GM19240 (cell line): ENCODE data around the gene PPP4R3A.
"Not testable (repeated sequence)": the region's sequence is repeated elsewhere in the genome, so short reads cannot be mapped to it uniquely, and the experiment has no call there.

ENCODE experiments used
- DNase-seq: peaks from one replicate; pipeline ENCODE4 v3.0.0; 2011; ENCODE audit warnings: low spot score; ENCODE audit not compliant: insufficient read length

The PPP4R3A gene

DNA sequence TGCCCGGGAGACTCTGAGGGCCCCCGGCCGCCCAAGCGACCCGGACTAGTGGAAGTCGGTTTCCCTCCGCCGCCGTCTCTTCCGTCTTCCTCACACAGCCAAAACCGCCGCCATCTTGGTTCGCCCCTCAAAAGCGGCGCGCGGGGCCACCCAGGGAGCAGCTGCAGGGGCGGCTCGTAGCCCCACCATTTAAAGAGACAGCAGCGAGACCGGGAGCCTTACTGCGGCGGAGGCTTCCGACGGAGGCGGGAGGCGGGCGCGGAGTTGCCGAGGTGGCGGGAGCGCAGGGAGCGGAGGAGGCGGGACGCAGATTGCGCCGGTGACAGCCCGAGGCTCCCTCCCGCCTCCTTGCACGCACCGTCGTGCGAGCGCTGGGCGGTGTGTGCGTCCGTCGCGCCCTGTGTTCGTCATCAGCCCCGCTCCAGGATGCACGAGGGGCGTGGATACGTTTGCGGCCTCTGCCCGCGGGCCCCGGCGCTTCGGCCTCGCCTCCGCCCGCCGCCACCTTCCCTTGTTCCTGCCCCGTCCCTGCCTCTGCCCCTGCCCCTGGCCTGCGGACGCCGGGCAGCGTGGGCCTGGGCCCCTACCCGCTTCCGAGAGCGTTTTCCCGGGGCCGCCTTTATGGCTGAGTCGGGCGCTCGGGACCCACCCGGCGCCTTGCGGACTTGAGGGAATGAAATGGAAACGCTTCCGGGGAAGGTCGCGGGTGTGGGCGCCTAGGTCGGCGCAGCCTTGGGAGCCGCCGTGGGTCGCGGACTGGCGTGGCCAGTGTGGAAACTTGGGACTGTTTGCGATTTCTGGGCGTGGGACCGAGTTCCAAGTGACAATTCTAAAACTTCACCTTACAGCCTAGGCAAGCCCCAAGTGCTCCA is at the start of gene PPP4R3A:
Gene PPP4R3A (minus strand): TSS at position 140 of the 872 bp plus-strand sequence. CDS start 663 bp downstream, outside the sequence.
- peak; percentile 90 for DNase-seq

DNA sequence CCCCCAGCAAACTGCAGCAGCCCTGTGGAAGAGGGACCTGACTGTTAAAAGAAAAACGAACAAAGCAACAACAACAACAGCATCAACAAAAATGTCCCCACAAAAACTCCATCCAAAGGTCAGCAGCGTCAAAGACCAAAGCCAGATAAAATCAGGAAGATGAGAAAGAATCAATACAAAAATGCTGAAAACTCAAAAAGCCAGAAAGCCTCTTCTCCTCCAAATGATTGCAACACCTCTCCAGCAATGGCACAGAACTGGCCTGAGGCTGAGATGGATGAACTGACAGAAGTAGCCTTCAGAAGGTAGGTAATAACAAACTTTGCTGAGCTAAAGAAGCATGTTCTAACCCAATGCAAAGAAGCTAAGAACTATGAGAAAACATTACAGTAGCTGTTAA is 45.4 kb upstream of the PPP4R3A start:
- no peak for DNase-seq

DNA sequence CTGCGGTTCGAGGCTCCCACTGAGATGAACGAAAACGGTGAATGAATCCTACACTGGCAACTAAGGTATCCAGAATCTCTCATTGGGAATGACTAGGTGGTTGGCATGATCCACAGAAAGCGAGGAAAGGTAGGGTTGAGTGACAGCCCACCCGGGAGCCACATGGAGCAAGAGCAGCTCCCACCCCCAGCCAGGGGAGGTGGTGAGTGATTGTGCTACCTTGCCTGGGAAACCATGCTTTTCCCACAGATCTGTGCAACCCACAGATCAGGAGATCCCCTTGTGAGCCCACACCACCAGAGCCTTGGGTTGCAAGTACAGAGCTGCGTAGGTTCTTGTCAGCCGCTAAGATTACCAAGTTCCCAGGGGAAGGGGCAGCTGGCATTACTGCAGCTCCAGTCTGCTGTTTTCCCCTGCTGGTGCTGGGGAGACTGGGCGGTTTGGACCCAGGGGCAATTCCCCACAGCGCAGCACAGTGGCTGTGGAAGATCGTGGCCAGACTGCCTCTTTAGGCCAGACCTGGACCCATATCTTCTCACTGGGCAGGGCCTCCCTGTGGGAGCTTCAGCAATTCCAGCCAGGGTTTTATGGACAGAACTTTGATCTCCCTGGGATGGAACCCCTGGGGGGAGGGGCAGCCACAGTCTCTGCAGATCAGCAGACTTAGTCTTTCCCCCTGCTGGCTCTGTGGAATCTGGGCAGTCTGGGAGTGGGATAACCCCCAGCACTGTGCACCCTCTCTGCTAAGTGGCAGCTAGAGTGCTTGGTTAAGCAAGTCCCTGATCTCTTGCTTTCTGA is 44.6 kb upstream of the PPP4R3A start:
- DNase-seq: no peak

DNA sequence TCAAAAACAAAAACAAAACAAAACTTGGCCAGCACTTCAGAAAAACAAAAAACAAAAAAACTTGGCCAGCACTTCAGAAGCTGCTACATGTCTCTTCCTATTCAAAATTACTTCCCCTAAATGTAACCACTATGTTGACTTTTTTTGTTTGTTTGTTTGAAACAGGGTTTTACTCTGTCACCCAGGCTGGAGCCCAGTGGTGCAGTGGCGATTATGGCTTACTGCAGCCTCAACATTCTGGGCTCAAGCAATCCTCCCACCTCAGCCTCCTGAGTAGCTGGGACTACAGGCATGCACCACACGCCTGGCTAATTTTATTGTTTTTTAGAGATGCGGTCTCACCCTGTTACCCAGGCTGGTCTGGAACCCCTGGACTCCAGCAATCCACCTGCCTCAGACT is 38.0 kb upstream of the PPP4R3A start:
- no peak for DNase-seq

DNA sequence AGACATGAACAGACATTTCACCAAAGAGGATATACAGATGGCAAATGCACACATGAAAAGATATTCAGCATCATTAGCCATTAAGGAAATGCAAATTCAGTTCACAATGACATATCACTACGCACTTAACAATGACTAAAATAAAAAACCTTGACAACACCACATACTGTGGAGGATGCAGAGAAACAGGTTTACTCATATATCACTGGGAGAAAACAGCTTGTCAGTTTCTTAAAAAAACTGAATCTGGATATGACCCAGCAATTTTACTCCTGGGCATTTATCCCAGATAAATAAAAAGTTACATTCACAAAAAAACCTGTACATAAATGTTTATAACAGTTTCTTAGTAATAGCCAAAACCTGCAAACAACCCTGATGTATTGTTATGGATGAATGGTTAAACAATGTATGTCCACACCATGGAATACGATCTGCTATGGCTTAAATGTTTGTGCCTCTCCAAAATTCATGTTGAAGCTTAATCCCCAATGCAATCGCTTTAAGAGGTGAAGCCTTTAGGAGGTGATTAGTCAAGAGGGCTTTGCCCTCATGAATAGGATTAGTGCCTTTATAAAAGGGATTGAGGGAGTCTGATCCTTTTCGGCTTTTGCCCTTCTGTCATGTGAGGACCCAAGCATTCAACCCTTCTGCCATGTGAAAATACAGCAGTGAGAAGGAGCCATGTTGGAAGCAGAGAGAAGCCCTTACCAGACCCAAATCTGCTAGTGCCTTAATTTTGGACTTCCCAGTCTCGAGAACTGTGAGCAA is 36.0 kb upstream of the PPP4R3A start:
- DNase-seq: no peak

DNA sequence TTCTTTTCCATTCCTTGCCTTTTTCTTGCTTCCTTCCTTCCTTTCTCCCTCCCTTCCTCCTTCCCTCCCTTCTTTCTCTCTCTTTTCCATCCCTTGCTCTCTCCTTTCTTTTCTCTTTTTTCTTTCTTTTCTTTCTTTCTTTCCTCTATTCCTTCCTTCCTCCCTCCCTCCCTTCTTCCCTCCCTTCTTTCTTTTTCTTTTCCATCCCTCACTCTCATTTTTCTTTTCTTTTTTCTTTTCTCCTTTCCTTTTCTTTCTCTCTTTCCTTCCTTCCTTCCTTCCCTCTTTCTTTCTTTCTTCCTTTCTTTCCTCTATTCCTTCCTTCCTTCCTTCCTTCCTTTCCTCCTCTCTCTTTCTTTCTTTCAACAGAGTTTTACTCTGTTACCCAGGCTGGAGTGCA is 35.1 kb upstream of the PPP4R3A start:
- no peak for DNase-seq

DNA sequence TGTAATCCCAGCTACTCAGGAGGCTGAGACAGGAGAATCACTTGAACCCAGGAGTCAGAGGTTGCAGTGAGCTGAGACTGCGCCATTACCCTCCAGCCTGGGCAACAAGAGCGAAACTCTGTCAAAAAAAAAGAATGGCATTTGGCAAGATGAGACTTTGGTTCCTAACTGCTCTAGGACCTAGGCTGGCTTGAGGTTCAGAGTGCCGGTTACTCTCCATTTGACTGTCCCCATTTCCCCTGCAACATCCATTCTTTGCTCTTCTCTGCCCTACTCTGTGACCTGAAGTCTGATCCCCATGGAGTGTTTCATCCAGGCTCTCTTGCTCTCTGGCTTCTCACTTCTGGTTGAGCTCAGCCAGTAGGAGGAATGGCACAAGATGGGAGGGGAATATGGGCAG is 26.2 kb upstream of the PPP4R3A start:
- DNase-seq: no peak

DNA sequence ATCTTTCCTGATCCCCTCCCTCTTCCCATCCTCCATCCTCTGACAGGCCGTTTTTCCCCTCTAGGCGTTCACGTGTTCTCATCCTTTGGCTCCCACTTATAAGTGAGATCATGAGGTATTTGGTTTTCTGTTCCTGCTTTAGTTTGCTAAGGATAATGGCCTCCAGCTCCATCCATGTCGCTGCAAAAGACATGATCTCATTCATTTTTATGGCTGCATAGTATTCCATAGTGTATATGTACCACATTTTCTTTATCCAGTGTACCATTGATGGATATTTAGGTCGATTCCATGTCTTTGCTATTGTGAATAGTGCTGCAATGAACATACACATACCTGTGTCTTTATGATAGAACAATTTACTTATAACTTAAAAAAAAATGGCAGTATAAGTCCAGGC is 23.9 kb upstream of the PPP4R3A start:
- not testable (repeated sequence) for DNase-seq

DNA sequence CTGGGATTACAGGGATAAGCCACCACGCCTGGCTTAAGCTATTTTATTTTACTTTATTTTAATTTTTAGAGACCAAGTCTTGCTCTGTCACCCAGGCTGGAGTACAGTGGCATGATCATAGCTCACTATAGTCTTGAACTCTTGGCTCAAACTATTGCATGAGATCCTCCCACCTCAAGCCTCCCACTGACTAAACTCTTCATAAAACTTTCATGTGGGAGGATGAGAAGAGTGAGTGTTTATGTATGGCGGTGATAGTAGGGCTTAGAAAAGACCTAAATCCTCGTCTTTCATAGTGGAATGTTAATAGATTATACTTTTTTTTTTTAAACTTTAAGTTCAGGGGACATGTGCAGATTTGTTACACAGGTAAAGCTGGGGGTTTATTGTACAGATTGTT is 23.5 kb upstream of the PPP4R3A start:
- DNase-seq: no peak

DNA sequence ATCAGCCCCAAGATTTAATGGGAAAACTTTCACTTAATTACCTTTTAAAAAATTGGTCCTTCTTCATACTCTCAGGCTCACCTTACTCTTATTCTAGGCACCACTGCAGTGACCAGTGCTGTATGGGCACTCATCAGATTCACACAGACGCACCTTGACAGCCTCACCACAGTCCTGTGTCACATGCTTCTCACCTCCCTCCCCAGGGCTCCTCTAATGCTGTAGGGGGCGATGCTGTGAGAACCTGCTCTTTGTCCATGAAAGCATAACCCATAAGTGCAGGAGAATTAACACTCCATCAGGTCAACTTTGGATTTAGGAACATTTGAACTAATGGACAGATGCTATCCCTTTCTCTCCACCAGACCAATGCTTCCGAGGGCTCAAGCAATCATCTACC is 13.9 kb upstream of the PPP4R3A start:
- no peak for DNase-seq

DNA sequence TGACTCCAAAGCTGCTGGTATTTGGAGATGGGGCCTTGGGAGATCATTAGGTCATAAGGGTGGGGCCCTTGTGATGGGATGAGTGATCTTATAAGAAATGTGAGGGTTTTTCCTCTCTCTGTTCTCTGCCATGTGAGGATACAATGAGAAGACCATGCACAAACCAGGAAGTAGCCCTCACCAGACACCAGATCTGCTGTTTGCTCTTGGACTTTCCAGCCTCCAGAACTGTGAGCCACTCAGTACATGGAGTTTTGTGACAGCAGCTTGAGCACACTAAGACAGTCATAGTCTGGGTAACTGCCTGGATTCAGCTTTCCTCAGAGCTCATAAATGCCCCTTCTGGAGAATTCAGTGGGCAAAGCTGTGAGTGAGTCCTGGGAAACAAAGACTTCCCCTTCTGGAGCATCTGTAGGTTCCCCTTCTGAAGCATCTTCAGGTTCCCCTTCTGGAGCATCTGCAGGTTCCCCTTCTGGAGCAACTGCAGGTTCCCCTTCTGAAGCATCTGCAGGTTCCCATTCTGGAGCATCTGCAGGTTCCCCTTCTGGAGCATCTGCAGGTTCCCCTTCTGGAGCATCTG is 11.0 kb upstream of the PPP4R3A start:
- no peak for DNase-seq

DNA sequence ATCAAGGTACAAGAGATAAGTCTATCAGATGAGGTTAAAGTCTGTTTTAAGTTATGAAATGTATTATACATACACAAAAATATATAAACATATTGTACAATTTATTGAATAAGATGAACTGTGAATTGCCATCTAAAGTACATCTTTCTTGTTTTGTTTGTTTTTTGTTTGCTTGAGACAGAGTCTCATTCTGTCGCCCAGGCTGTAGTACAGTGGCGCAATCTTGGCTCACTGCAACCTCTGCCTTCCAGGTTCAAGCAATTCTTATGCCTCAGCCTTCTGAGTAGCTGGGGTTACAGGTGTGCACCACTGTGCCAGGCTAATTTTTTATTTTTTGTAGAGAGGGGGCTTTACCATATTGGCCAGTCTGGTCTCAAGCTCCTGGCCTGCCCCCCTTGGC is 10.0 kb upstream of the PPP4R3A start:
- no peak for DNase-seq

DNA sequence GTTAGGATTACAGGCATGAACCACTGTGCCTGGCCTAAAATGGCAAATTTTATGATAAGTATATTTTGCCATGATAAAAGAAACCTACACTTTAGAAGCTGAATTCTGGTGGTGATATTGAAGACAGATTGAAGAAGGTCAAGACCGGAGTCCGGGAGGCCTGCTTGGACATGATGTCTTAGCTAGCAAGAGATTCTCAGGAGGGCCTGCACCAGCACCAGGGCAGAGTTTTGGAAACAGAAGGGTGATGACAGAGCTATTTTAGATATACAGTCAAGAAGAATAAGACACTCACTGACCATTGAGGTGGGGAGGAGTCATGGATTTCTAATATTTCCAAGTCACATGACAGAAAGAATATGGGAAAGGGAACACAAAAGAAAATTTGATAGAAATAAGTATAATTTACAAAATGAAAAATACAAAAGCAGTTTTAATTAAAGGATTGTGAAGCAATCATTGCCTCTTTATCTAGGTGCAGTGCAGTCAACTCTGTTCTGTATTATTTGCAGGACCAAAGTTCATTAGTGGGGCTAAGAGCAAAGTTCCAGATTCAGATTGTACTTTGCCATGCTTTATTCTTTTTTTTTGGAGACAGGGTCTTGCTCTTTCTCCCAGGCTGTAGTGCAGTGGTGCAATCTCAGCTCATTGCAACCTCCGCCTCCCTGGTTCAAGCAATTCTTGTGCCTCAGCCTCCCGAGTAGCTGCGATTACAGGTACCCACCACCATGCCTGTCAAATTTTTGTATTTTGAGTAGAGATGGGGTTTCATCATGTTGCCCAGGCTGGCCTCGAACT is 9.3 kb upstream of the PPP4R3A start:
- DNase-seq: no peak

DNA sequence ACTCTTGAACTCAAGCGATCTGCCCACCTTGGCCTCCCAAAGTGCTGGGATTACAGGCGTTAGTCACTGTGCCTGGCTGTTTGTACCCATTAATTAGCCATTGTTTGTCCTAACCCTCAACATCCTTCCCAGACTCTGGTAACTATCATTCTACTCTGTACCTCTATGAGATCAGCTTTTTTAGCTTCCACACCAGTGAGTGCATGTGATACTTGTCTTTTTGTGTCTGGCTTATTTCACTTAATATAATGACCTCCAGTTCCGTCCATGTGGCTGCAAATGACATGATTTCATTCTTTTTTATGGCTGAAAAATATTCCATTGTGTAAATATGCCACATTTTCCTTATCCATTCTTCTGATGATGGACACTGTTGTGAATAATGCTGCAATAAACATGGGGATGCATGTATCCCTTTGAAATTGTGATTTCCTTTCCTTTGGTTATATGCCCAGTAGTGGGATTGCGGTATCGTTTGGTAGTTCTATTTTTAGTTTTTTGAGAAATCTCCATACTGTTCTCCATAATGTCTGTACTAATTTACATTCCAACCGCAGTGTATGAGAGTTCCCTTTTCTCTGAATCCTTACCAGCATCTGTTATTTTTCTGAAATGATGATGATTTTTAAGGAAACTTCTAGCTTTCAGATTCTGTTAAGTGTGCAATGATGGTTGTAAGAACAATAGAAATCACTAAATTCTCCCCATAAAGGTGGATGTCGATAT is 6.7 kb upstream of the PPP4R3A start:
- no peak for DNase-seq

DNA sequence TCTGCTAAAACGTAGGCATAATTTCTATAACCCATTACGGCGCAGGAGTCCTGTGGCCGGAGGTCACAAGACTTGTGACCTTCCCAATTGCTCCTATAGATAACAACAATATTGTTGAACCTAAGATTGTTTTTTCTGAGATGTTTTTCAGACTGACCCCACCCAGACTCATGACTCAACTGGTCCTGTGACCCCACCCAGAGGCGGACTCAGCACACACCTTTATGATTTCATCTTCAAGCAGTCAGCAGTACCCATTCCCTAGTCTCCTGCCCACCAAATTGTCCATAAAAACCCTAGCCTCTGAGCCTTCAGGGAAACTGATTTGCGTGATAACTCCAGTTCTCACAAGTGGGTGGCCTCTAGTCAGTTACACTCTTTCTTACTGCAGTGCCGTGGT is 5.9 kb upstream of the PPP4R3A start:
- no peak for DNase-seq

DNA sequence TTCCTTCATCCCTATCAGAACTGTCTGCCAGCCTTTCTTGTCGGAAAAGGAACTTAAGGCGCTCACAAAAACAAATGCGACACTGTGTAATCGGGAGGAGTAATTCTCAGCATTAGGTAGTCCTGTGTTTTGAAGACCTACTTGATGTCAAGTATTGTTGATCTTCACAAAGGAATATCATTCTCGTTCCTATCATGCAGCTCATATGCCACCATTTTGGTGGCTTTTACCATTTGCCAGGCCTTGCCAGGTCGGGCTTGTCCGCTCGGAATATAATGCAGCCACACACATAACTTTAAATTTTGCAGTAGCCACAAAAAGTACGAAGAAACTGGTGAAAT is 903 bp upstream of the PPP4R3A start:
- no peak for DNase-seq

DNA sequence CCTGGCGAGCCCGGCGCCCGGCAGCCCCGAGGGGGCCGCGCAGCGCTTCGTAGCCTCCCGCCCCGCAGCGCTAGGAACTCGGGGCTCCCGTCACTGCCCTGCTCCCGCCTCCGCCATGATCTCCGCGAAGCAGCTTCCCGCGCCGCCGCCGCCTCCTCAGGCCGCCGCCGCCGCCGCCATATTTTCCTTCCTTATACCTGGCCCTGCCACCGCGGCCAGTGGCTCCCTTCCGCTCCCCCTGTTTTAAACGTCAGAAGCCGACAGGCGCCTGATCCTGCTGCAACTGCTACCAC is 286 bp downstream of the PPP4R3A start:
- DNase-seq: no peak

DNA sequence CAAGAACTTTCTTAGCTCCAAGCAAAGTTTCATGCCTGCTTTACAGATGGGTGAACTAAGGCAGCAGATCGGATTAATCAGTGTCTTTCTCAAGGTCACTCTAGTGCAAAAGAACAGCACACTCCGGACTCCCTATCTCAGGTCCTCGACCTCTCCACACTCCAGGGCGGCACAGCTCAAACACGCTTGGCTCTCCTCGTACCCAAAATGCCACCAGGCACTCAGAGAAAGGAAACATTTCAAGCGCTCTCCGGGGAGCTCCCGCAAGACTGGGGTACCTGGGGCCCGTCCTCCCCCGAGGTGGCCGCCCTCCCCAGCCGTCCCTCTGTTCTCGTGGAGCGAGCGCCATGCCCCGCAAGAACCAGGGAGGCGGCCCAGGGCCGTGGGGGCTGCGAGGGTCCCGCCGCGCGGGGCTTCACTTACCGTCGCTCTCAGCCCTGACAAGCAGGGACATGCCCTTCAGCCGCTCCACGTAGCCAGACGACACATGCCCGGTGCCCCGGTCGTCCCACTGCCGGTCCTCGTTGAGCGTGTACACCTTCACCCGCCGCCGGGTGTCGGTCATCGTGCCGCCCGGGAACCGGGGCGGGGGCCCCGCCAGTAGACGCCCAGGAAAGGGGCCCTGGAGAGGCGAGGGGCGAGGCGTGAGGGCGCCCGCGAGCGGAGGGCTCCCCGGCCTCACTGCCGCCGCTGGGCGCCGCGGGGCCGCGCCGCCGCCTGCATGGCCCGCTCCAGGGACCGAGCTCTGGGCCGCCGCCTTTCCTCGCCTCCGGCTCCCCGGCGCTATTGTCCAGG is 830 bp downstream of the PPP4R3A start:
- peak; percentile 9 for DNase-seq

DNA sequence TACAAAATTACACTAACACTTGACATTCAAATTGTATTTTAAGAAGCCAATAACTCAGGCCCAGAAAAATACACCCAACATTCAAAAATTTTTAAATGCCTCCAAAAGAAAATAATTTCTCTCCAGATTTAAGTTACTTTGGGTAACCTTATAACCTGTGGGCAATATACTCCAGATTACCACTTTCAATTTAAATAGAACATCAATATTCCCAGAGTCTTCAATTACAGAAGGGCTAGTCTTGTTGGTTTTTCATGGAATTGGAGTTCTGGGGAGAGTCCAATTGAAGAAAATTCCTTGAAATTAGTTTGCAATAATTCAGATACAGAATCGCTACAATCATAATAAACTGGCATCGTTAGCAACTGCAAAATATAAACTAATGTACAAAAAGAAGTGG is 2.0 kb downstream of the PPP4R3A start:
- no peak for DNase-seq

DNA sequence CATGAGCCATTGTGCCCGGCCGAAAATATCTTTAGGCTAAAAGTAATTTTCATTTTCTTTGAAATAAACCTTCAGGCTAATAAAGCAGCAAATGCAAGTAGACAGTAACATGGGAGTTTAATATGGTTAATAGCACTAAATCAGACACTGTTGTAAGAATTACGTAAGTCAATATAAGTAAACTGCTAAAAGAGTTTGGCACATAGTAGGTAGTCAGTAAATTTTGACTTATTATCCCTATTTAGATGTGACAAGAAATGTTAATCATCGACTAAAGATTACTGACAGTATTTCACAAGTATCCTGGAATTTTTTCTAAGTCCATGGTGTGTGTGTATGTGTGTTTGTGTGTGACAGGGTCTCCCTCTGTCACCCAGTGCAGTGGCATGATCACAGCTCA is 3.9 kb downstream of the PPP4R3A start:
- DNase-seq: no peak
